Endodermal cell (in vitro differentiated cells): ENCODE results near the gene INTS1. TPM values are rescaled to one million over a fixed set of nuclear protein-coding genes. Genes with fewer than 3 reads are reported as not detected.

ENCODE experiments used
- DNase-seq: peaks from one replicate; pipeline ENCODE4 v3.0.0-alpha.2; 2017
- H3K27ac ChIP-seq: 2 replicates; pipeline ENCODE4 v1.5.1; 2013; ENCODE audit warnings: mild to moderate bottlenecking, low read depth, low read length, moderate library complexity
- H3K27me3 ChIP-seq: 2 replicates; pipeline ENCODE4 v1.6.1; 2013; ENCODE audit warnings: mild to moderate bottlenecking, low read length, moderate library complexity; ENCODE audit not compliant: insufficient read depth, control insufficient read depth, poor library complexity, severe bottlenecking
- H3K36me3 ChIP-seq: 2 replicates; pipeline ENCODE4 v1.7.0; 2013; ENCODE audit warnings: mild to moderate bottlenecking, low read length, moderate library complexity; ENCODE audit not compliant: control insufficient read depth, insufficient read depth
- H3K4me1 ChIP-seq: one replicate; pipeline ENCODE4 v1.7.0; 2013; ENCODE audit warnings: low read length; ENCODE audit not compliant: control insufficient read depth, insufficient read depth
- H3K4me3 ChIP-seq: 2 replicates; pipeline ENCODE4 v1.5.1; 2013; ENCODE audit warnings: mild to moderate bottlenecking, low read length, moderate library complexity
- H3K9ac ChIP-seq: 2 replicates; pipeline ENCODE4 v1.6.1; 2013; ENCODE audit warnings: mild to moderate bottlenecking, low read length, moderate library complexity; ENCODE audit not compliant: poor library complexity, severe bottlenecking; ENCODE audit errors: extremely low read depth
- H3K9me3 ChIP-seq: 2 replicates; pipeline ENCODE4 v1.6.1; 2013; ENCODE audit warnings: mild to moderate bottlenecking, low read length, moderate library complexity; ENCODE audit not compliant: control insufficient read depth
- H3K27ac Mint-ChIP-seq: 2 replicates; pipeline ENCODE4 v1.8.0; 2020; ENCODE audit warnings: mixed read lengths
- H3K27me3 Mint-ChIP-seq: 2 replicates; pipeline ENCODE4 v1.8.0; 2021; ENCODE audit warnings: mild to moderate bottlenecking, mixed read lengths; ENCODE audit not compliant: insufficient read depth
- H3K36me3 Mint-ChIP-seq: 2 replicates; pipeline ENCODE4 v1.8.0; 2020; ENCODE audit warnings: low read depth, mixed read lengths
- H3K4me1 Mint-ChIP-seq: 2 replicates; pipeline ENCODE4 v1.8.0; 2020; ENCODE audit warnings: mixed read lengths
- H3K4me3 Mint-ChIP-seq: 2 replicates; pipeline ENCODE4 v1.8.0; 2020; ENCODE audit warnings: mild to moderate bottlenecking, moderate library complexity, mixed read lengths
- H3K9me3 Mint-ChIP-seq: 2 replicates; pipeline ENCODE4 v1.8.0; 2020; ENCODE audit warnings: mild to moderate bottlenecking, mixed read lengths
- WGBS, 2 experiments: methylation state at CpG; one replicate each; pipeline versions ENCODE4 v1.1.5 to v1.1.7; 2013; ENCODE audit warnings: missing lambda C conversion rate in 2 of 2, mixed read lengths in 1 of 2; ENCODE audit not compliant: insufficient coverage in 1 of 2, insufficient read length in 1 of 2; 5-methylcytosine and 5-hydroxymethylcytosine counted together
- total RNA-seq, 2 donors: library from RNA; stranded (reverse); fragmentation: NEBNext Ultra II Directional in 1 of 2; extraction: Animal tissue kit (Norgen Biotek cat#: 25700) in 1 of 2; gene quantifications; 2 replicates in 1 of 2; 3 replicates in 1 of 2; pipeline ENCODE4 v1.2.1, GENCODE V29; 2021
- TF ChIP-seq, protein P1 (sequence below): fragments of 200-600 bp; sonication (generic); conservative IDR thresholded peaks from 2 replicates; pipeline ENCODE4 v1.5.0; 2021; ENCODE audit warnings: antibody characterized with exemption, mild to moderate bottlenecking

The INTS1 gene
- total RNA-seq, 2 donors from 2014 or later = 145 to 178 TPM

DNA sequence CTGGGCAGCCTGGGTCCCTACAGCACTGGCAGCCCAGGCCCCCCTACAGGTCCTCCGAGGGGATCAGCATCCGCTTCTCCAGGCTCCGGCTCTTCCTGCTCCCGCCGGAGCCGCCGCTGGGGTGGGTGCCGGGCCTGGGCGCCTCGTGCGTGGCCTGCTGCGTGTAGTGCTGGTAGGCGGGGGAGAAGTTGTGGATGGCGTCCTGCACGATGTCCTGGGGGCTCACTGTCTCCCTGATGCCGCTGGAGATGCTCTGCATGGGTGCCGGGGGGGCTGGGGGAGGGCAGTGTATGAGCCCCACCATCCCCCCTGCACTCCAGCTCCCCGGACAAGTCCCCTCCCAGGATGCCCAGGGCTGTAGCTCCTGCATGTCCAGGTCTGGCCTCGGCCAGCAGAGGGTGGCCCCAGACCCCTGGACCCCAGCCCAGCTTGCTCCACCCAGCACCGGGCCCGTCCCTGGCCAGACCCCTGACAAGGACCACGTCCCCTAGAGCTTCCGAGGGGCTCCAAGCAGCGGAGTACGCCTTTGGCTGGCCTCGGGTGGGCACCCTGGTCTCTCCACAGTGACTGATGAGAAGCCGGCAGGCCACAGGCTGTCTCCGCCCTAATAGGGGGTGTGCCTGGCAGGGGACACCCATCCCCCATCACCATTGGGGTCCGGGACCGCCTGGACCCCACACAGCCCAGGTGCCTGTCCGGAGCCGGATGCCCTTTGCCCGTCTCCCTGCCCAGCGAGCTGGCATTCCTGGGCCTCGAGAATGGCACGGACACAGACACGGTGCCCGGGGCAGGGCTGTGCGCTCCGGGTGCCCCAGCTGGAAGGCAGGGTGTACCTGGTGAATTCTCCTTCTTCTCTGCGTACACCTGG lies 43.0 kb upstream of the INTS1 start:
- H3K36me3 Mint-ChIP-seq = no peaks in the 10 kb centered on the region
- TF ChIP-seq, protein P1, sequence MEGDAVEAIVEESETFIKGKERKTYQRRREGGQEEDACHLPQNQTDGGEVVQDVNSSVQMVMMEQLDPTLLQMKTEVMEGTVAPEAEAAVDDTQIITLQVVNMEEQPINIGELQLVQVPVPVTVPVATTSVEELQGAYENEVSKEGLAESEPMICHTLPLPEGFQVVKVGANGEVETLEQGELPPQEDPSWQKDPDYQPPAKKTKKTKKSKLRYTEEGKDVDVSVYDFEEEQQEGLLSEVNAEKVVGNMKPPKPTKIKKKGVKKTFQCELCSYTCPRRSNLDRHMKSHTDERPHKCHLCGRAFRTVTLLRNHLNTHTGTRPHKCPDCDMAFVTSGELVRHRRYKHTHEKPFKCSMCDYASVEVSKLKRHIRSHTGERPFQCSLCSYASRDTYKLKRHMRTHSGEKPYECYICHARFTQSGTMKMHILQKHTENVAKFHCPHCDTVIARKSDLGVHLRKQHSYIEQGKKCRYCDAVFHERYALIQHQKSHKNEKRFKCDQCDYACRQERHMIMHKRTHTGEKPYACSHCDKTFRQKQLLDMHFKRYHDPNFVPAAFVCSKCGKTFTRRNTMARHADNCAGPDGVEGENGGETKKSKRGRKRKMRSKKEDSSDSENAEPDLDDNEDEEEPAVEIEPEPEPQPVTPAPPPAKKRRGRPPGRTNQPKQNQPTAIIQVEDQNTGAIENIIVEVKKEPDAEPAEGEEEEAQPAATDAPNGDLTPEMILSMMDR = no peak

DNA sequence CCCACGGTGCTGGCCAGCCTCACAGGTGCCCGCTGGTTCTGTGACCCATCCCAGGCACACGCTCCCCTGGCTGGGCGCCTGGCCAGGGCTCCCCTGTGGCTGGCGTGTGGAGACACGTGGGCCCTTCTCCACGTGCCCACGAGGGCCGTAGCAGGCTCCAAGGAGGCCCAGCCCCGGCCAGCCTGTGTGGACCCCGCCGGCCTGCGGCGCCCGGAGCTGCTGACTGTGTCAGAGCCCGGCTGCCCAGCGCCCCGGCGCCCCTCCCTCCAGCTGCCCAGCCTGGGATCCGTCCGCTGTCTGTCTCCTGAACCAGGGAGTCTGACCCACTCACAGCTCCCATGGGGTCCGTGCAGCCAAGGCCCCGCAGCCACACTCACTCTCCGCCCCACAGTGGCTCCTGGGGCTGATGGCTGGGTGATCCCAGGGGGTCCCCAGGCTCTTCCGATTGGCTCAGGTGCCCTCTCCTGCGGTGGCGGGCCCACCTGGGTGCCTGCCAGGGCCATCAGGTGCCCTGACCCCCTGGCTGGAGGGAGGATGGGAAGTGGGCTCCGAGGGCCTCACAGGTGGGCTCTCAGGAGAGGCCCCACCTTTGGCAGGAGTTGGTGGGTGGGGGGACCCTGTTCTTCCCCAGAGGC lies 42.2 kb upstream of the INTS1 start:
- no peak overlapping the region for H3K4me3 Mint-ChIP-seq
- no peaks in the 10 kb centered on the region for H3K27me3 Mint-ChIP-seq
- Histone ChIP-seq H3K4me3 (no peak overlapping the region), H3K36me3 (no peaks in the 10 kb centered on the region), H3K4me1 (no peaks in the 10 kb centered on the region), H3K9me3 (no peaks in the 10 kb centered on the region), H3K9ac (no peak overlapping the region), H3K27ac (no peak overlapping the region), H3K27me3 (no peaks in the 10 kb centered on the region)
- H3K36me3 Mint-ChIP-seq = no peaks in the 10 kb centered on the region
- no peaks in the 10 kb centered on the region for H3K4me1 Mint-ChIP-seq
- no peak for DNase-seq
- TF ChIP-seq, protein P1 = no peak
- H3K9me3 Mint-ChIP-seq = no peaks in the 10 kb centered on the region
- H3K27ac Mint-ChIP-seq = no peak overlapping the region
- 93 to 97% methylated on average over 8 to 28 of the region's 28 CpGs for WGBS, 2 experiments

More for the DNA sequence above, 43.0 kb upstream of the INTS1 start:
- no peak overlapping the region for H3K9ac ChIP-seq
- Mint-ChIP-seq H3K27me3 (no peaks in the 10 kb centered on the region), H3K4me1 (no peaks in the 10 kb centered on the region), H3K4me3 (no peak overlapping the region), H3K9me3 (no peaks in the 10 kb centered on the region), H3K27ac (no peak overlapping the region)
- H3K36me3 ChIP-seq = no peaks in the 10 kb centered on the region
- no peak overlapping the region for H3K4me3 ChIP-seq
- no peak for DNase-seq
- no peak overlapping the region for H3K27ac ChIP-seq
- H3K4me1 ChIP-seq = no peaks in the 10 kb centered on the region
- no peaks in the 10 kb centered on the region for H3K27me3 ChIP-seq
- WGBS, 2 experiments = 91 to 93% methylated on average over 20 to 41 of the region's 41 CpGs
- no peaks in the 10 kb centered on the region for H3K9me3 ChIP-seq

DNA sequence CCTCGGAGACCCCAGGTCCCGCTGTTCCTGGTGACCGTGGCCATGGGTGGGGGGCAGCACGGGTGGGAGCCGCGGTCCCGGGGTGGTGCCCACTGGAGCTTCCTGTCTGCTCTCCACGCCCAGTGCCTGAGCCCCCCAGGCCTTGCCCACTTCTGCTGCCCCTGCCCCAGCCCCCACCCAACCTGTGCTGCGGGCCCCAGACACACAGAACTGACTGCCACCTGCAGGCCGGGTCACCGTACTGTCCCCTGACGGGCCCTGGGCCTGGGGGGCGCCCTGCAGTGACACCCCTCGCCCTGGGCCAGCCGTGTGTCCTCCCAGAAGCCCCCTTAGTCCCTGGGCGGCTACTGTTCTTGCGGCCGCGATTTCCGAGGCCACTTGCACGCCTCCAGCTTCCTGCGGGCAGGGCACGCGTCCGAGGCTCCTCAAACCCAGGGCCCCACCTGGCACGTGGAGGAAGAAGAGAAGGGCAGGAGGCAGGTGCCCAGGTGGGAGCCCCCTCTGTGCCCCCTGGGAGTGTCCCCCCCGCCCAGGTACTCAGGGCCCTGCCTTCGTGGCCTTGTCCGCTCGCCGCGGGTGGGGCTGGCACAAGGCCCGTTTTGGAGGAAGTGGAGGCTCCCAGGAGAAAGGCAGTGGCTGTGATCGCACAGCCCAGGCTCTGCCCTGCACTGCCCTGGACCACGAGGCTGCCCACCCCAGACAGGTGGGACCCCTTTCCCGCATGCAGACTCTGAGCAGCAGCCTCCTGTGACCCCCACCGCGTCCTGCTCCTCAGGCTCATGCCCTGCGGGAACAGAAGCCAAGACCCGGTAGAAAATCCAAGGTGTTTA lies 41.4 kb upstream of the INTS1 start:
- H3K4me1 Mint-ChIP-seq = no peaks in the 10 kb centered on the region
- WGBS, 2 experiments = 91 to 96% methylated on average over 23 to 40 of the region's 40 CpGs
- DNase-seq = no peak
- peaks cover 2% of the 10 kb centered on the region for H3K36me3 Mint-ChIP-seq
- H3K27ac Mint-ChIP-seq = no peak overlapping the region
- Histone ChIP-seq H3K4me3 (no peak overlapping the region), H3K27ac (no peak overlapping the region), H3K9ac (no peak overlapping the region), H3K27me3 (no peaks in the 10 kb centered on the region), H3K9me3 (no peaks in the 10 kb centered on the region), H3K36me3 (no peaks in the 10 kb centered on the region), H3K4me1 (no peaks in the 10 kb centered on the region)
- TF ChIP-seq, protein P1 = no peak
- no peaks in the 10 kb centered on the region for H3K27me3 Mint-ChIP-seq
- no peak overlapping the region for H3K4me3 Mint-ChIP-seq
- H3K9me3 Mint-ChIP-seq = no peaks in the 10 kb centered on the region
